OCI-LY1 (cell line): ENCODE data around the gene TRIO.

Source experiments
- H2AFZ ChIP-seq: fragments of 200-600 bp; sonication (generic), shearing (Covaris generic); 2 replicates; pipeline ENCODE4 v1.6.0; 2014; ENCODE audit warnings: antibody characterized with exemption, mild to moderate bottlenecking, low read length
- H3F3A ChIP-seq: fragments of 200-600 bp; sonication (generic), shearing (Covaris generic); 2 replicates; pipeline ENCODE4 v1.6.0; 2014; ENCODE audit warnings: mild to moderate bottlenecking, antibody characterized with exemption, low read length, moderate library complexity; ENCODE audit not compliant: insufficient read depth
- H3K27ac ChIP-seq: fragments of 200-600 bp; sonication (generic); 2 replicates; pipeline ENCODE4 v1.5.1; 2014; ENCODE audit warnings: low read length, mixed run types, mild to moderate bottlenecking, low read depth; ENCODE audit not compliant: poor library complexity, severe bottlenecking
- H3K27me3 ChIP-seq: fragments of 200-600 bp; sonication (generic); 2 replicates; pipeline ENCODE4 v1.6.0; 2014; ENCODE audit warnings: antibody characterized with exemption, mild to moderate bottlenecking, low read length, moderate library complexity; ENCODE audit not compliant: insufficient read depth
- H3K36me3 ChIP-seq: fragments of 200-600 bp; sonication (generic); 2 replicates; pipeline ENCODE4 v1.6.1; 2014; ENCODE audit warnings: mild to moderate bottlenecking, antibody characterized with exemption, low read length, moderate library complexity, mixed read lengths; ENCODE audit not compliant: insufficient read depth
- H3K4me1 ChIP-seq: fragments of 200-600 bp; sonication (generic); 2 replicates; pipeline ENCODE4 v1.5.1; 2014; ENCODE audit warnings: mild to moderate bottlenecking, low read length, moderate library complexity; ENCODE audit not compliant: insufficient read depth, severe bottlenecking
- H3K4me2 ChIP-seq: fragments of 200-600 bp; sonication (generic), shearing (Covaris generic); 2 replicates; pipeline ENCODE4 v1.6.1; 2014; ENCODE audit warnings: low read length
- H3K4me3 ChIP-seq: fragments of 200-600 bp; sonication (generic); 2 replicates; pipeline ENCODE4 v1.5.1; 2014; ENCODE audit warnings: low read length, low read depth, mild to moderate bottlenecking, mixed read lengths; ENCODE audit not compliant: poor library complexity, severe bottlenecking
- H3K79me2 ChIP-seq: fragments of 200-600 bp; shearing (Covaris generic); 2 replicates; pipeline ENCODE4 v1.6.1; 2016; ENCODE audit warnings: mixed run types, low read length, mixed read lengths; ENCODE audit not compliant: insufficient read depth
- H3K9ac ChIP-seq: fragments of 200-600 bp; sonication (generic), shearing (Covaris generic); 2 replicates; pipeline ENCODE4 v1.6.1; 2014; ENCODE audit warnings: mild to moderate bottlenecking, low read length, mixed read lengths
- H3K9me2 ChIP-seq: fragments of 200-600 bp; sonication (generic), shearing (Covaris generic); 2 replicates; pipeline ENCODE4 v1.6.1; 2014; ENCODE audit warnings: low read depth, mild to moderate bottlenecking, low read length, mixed read lengths
- H3K9me3 ChIP-seq: fragments of 200-600 bp; shearing (Covaris generic); 2 replicates; pipeline ENCODE4 v1.6.1; 2014; ENCODE audit warnings: low read length, mixed read lengths
- H4K20me1 ChIP-seq: fragments of 200-600 bp; sonication (generic), shearing (Covaris generic); 2 replicates; pipeline ENCODE4 v1.6.0; 2016; ENCODE audit warnings: mild to moderate bottlenecking, low read length; ENCODE audit not compliant: insufficient read depth
- CTCF ChIP-seq: fragments of 200-600 bp; sonication (generic), shearing (Covaris generic); IDR thresholded peaks from 2 replicates; pipeline ENCODE4 v1.5.1; 2017; ENCODE audit warnings: mild to moderate bottlenecking, antibody characterized with exemption, low read length, moderate library complexity, mixed read lengths
- EZH2 ChIP-seq: fragments of 200-600 bp; sonication (generic), shearing (Covaris generic); IDR thresholded peaks from 2 replicates; pipeline ENCODE4 v1.8.0; 2017; ENCODE audit warnings: borderline replicate concordance, mixed run types, mild to moderate bottlenecking, antibody characterized with exemption, low read length, moderate library complexity, mixed read lengths

Gene TRIO

DNA sequence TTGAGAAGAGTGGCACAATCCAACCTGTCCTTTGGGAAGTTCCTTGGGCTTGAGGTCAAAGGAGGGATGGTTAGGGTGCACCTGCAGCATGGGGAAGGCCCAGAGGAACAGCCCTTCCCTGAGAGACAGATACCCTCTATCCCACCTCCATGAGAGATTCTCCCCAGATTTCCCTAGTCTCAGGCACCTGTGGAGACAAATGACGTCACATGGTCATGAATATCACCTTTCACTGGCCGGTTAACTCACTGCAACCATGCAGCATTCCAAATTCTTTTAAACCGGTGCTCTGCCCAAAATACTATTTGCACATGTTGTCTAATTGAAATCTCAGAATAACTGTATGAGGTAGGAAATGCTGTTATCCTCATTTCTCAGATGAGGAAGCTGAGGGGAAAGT is 15.6 kb upstream of the TRIO start:
- TF ChIP-seq CTCF, result no peak
- no peaks in the 10 kb centered on the region for H3K9me2 ChIP-seq
- H3K27me3 ChIP-seq, result no peaks in the 10 kb centered on the region
- no peaks in the 10 kb centered on the region for H3K79me2 ChIP-seq
- H2AFZ ChIP-seq, result no peak overlapping the region
- no peaks in the 10 kb centered on the region for H3K9me3 ChIP-seq
- H3K4me3 ChIP-seq, result no peak overlapping the region
- H3K9ac ChIP-seq, result no peak overlapping the region
- H3K4me1 ChIP-seq, result no peaks in the 10 kb centered on the region
- no peaks in the 10 kb centered on the region for H3F3A ChIP-seq
- no peaks in the 10 kb centered on the region for H3K36me3 ChIP-seq
- H3K4me2 ChIP-seq, result no peak overlapping the region
- H4K20me1 ChIP-seq, result no peaks in the 10 kb centered on the region
- no peak overlapping the region for H3K27ac ChIP-seq

DNA sequence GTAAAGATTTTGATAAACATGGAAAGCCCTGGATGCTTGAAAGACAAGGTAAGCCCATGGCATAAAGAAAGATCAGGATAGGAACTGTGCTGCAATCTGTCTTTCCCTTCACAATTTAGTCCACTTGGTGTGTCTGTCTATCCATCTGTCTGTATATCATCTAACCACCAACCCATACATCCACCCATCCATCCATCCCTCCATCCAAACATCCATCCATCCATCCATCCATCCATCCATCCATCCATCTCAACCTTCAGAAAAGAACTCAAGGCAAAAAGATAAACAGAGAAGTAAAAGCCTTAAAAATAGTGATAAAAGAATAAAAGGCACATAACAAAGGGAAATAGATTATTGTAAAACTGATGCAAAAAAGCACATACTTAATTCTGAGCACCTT is 15.1 kb upstream of the TRIO start:
- Histone ChIP-seq H3K79me2 (no peaks in the 10 kb centered on the region), H3K4me2 (no peak overlapping the region), H3K27ac (no peak overlapping the region), H3K27me3 (no peaks in the 10 kb centered on the region), H3K36me3 (no peaks in the 10 kb centered on the region), H3F3A (no peaks in the 10 kb centered on the region), H3K9ac (no peak overlapping the region), H3K9me2 (no peaks in the 10 kb centered on the region), H2AFZ (no peak overlapping the region), H4K20me1 (no peaks in the 10 kb centered on the region), H3K4me3 (no peak overlapping the region), H3K9me3 (no peaks in the 10 kb centered on the region), H3K4me1 (no peaks in the 10 kb centered on the region)
- TF ChIP-seq CTCF, result no peak
- TF ChIP-seq EZH2, result no peak

DNA sequence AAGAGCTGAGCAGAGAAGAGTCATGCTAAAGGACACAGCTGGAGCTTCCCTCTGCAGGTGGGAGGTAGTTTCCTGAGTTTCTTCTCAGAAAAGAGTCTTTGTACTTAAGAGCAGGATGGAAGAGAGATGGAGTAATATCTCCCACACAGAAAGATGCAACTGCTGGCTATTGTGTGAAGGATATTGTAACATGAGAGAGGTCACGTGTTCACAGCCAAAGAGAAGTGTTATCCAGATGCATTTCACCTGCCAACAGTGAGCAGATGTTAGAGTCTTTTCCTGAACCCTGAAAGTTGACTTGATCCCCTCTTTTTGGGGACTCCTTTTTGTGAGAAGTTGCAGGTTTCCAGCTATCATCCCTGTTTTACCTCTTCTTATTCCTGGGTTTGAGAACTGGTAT is 14.0 kb upstream of the TRIO start:
- Histone ChIP-seq H3K9me3 (no peaks in the 10 kb centered on the region), H3K4me1 (no peaks in the 10 kb centered on the region), H3K4me3 (no peak overlapping the region), H3F3A (no peaks in the 10 kb centered on the region), H3K9ac (no peak overlapping the region), H4K20me1 (no peaks in the 10 kb centered on the region), H3K27me3 (no peaks in the 10 kb centered on the region), H3K27ac (no peak overlapping the region), H2AFZ (no peak overlapping the region), H3K79me2 (no peaks in the 10 kb centered on the region), H3K36me3 (no peaks in the 10 kb centered on the region), H3K9me2 (no peaks in the 10 kb centered on the region), H3K4me2 (no peak overlapping the region)
- no peak for TF ChIP-seq CTCF
- no peak for TF ChIP-seq EZH2
